ENCODE data around the gene LRRC74A.

LRRC74A gene

GRCh38 chr14:76844223-76844622 lies 18.0 kb downstream of the LRRC74A start:
- H3K4me3 ChIP-seq (ENCODE audit: low read depth, low read length), result no peak overlapping the region
- TF ChIP-seq, protein P1, sequence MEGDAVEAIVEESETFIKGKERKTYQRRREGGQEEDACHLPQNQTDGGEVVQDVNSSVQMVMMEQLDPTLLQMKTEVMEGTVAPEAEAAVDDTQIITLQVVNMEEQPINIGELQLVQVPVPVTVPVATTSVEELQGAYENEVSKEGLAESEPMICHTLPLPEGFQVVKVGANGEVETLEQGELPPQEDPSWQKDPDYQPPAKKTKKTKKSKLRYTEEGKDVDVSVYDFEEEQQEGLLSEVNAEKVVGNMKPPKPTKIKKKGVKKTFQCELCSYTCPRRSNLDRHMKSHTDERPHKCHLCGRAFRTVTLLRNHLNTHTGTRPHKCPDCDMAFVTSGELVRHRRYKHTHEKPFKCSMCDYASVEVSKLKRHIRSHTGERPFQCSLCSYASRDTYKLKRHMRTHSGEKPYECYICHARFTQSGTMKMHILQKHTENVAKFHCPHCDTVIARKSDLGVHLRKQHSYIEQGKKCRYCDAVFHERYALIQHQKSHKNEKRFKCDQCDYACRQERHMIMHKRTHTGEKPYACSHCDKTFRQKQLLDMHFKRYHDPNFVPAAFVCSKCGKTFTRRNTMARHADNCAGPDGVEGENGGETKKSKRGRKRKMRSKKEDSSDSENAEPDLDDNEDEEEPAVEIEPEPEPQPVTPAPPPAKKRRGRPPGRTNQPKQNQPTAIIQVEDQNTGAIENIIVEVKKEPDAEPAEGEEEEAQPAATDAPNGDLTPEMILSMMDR (IDR thresholded peaks at IDR 0.05; ENCODE audit: control insufficient read depth, extremely low read depth, insufficient read depth), result no peak
- DNase-seq (ENCODE audit: low read depth), result no peak

DNA sequence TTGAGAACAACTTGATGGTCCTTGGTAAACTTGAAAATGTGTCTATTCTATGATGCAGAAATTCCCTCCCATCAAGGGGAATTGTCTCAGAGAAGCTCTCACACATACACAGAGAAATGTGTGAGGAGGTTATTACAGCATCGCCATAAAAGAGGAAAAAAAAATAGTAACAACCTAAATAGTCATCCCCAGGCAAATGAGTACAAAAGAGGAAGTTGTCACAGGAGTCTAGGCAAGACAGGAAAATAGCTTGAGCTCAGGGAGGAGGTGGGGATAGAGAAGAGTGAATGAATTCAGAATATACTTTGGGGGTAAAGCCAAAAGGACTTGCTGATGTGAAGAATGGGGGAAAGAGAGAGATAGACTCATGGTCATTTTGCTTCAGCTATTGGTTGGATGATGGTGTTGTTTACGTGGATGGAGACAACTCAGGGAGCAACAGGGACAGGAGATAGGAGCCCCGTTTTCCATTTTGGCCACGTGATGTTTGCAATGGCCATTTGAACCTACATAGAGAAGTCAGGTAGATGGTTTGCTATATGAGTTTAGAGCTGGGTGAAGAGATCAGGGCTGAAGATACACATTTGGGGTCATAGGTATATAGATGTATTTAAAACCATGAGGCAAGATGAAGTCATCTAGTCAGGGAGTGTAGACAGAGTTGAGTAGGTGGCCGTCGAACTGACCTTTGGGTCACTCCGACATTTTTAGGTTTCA lies 20.3 kb downstream of the LRRC74A start:
- H3K4me3 ChIP-seq (ENCODE audit: low read depth, low read length), result no peak overlapping the region
- TF ChIP-seq, protein P1 (IDR thresholded peaks at IDR 0.05; ENCODE audit: control insufficient read depth, extremely low read depth, insufficient read depth), result no peak
- no peak for DNase-seq (ENCODE audit: low read depth)

DNA sequence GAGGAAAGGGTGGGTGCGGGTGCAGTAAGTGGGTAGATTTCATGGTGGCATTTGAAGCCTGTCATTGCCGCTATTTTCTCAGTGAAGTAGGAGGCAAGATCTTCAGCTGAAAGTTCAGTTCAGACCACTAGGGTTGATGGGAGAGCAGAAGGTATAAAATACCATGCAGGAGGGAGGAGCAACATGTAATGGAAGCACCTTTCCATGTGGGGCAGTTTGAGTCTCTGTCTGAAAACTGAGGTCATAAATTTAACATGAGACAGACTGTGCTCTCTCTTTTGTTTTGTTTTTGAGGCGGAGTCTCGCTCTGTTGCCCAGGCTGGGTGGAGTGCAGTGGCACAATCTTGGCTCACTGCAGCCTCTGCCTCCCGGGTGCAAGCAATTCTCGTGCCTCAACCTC lies 22.7 kb downstream of the LRRC74A start:
- DNase-seq (ENCODE audit: low read depth), result no peak
- no peak overlapping the region for H3K4me3 ChIP-seq (ENCODE audit: low read depth, low read length)
- TF ChIP-seq, protein P1 (IDR thresholded peaks at IDR 0.05; ENCODE audit: control insufficient read depth, extremely low read depth, insufficient read depth), result no peak

DNA sequence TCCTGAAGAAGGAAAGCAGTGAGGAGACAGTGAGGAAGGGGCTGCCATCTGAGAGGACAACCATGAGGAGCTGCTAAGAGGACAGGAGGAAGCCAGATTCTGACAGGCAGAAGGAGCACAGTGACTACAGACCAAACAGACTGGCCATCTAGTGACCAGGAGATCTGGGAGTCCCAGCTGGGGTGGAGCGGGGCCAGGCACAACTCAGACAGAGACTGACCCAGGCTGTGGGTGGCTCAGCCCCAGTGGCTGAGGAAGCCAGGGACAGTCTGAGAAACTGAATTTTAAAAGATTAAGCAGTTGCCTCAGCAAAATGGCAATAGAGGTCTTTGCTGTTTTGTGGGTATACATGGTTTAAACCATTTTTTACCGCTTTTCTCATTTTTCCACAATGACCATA lies 28.9 kb downstream of the LRRC74A start:
- DNase-seq (ENCODE audit: low read depth), result no peak
- TF ChIP-seq, protein P1 (IDR thresholded peaks at IDR 0.05; ENCODE audit: control insufficient read depth, extremely low read depth, insufficient read depth), result no peak
- no peak overlapping the region for H3K4me3 ChIP-seq (ENCODE audit: low read depth, low read length)

- TF ChIP-seq, protein P1 (IDR thresholded peaks at IDR 0.05; ENCODE audit: control insufficient read depth, extremely low read depth, insufficient read depth), result no peak
- no peak overlapping the region for H3K4me3 ChIP-seq (ENCODE audit: low read depth, low read length)
- DNase-seq (ENCODE audit: low read depth), result no peak
These were observed 30.6 kb downstream of the LRRC74A start for GRCh38 chr14:76856769-76857168.

DNA sequence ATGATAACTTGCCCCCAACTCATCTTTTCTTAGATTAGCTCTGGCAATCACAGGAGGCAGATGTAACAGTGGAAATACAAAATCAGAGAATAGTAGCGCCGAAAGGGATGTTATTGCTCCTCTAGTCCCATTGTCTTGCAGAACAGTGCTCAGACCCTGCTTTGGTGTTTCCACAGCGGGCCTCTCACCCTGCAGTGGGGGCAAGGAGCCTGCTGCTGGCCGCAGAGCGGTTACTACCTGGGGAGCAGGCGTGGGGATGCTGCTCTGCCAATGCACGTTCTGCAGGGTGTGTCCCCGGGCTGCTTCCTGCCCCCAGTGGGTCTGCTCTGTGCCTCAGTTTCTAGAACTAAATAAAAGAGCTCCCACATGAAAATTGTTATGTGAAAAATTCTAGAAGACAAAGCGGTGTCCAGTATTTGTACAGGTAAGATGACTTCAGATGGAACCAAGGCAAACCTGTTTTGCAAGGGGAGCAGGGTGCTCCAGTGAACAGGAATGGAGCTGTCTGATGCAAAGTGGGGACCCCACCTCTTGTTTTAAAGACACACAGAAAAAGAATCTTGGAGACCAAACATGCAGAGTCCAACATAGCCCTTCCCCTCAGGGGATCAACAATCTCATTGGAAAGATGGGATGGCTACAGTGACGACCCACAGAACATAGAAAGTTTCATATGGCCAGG lies 35.5 kb downstream of the LRRC74A start:
- H3K4me3 ChIP-seq (ENCODE audit: low read depth, low read length), result no peak overlapping the region
- DNase-seq (ENCODE audit: low read depth), result no peak
- TF ChIP-seq, protein P1 (IDR thresholded peaks at IDR 0.05; ENCODE audit: control insufficient read depth, extremely low read depth, insufficient read depth), result no peak

Measured in LNCaP clone FGC (cell line).